CD14-positive monocyte (primary cell): Measurements from ENCODE around the gene GRK3. TPM values are rescaled to one million over a fixed set of nuclear protein-coding genes. Genes with fewer than 3 reads are reported as not detected.

ENCODE experiments used
- DNase-seq, 3 donors: peaks; one replicate each; pipeline ENCODE4 v3.0.0-alpha.2; 2011 to 2022
- H2AFZ ChIP-seq: 2 replicates; pipeline ENCODE4 v1.6.0; 2012; ENCODE audit warnings: mild to moderate bottlenecking, low read depth, low read length, inconsistent platforms; ENCODE audit not compliant: insufficient read depth, poor library complexity, severe bottlenecking
- H3K27ac ChIP-seq, 2 donors: 1 replicate in 1 of 2; 2 replicates in 1 of 2; pipeline ENCODE4 v1.5.1; 2012 to 2013; ENCODE audit warnings: low read length in 2 of 2, control low read depth in 1 of 2, inconsistent platforms in 1 of 2, low read depth in 1 of 2, mild to moderate bottlenecking in 1 of 2
- H3K27me3 ChIP-seq, 2 donors: one replicate each; pipeline versions ENCODE4 v1.6.0 to v1.6.1; 2011 to 2013; ENCODE audit warnings: low read length in 2 of 2; ENCODE audit not compliant: control insufficient read depth in 2 of 2, insufficient read depth in 2 of 2
- H3K36me3 ChIP-seq, 2 donors: replicated peaks in 1 of 2; 1 replicate in 1 of 2; 2 replicates in 1 of 2; pipeline versions ENCODE4 v1.5.1 to v1.6.1; 2012 to 2013; ENCODE audit warnings: low read length in 2 of 2, control low read depth in 1 of 2, inconsistent platforms in 1 of 2, mild to moderate bottlenecking in 1 of 2; ENCODE audit not compliant: insufficient read depth in 2 of 2, control insufficient read depth in 1 of 2
- H3K4me1 ChIP-seq, 2 donors: 1 replicate in 1 of 2; 2 replicates in 1 of 2; pipeline versions ENCODE4 v1.5.1 to v1.6.1; 2012 to 2013; ENCODE audit warnings: low read length in 2 of 2, control low read depth in 1 of 2, inconsistent platforms in 1 of 2, mild to moderate bottlenecking in 1 of 2, moderate library complexity in 1 of 2; ENCODE audit not compliant: insufficient read depth in 2 of 2, control insufficient read depth in 1 of 2
- H3K4me2 ChIP-seq: replicated peaks from 2 replicates; pipeline ENCODE3; 2012; ENCODE audit warnings: low read length, moderate library complexity, mild to moderate bottlenecking; ENCODE audit not compliant: poor library complexity, severe bottlenecking; ENCODE audit errors: extremely low read depth
- H3K4me3 ChIP-seq, 3 experiments: fragments of 200-600 bp in 1 of 3; sonication (generic) in 1 of 3; replicated peaks in 1 of 3; 1 replicate in 2 of 3; 2 replicates in 1 of 3; pipeline ENCODE4 v1.5.1; 2011 to 2013; ENCODE audit warnings: low read length in 3 of 3, mild to moderate bottlenecking in 3 of 3, control low read depth in 2 of 3, low read depth in 2 of 3, inconsistent platforms in 1 of 3, moderate library complexity in 1 of 3
- H3K79me2 ChIP-seq: 2 replicates; pipeline ENCODE4 v1.6.0; 2012; ENCODE audit warnings: mild to moderate bottlenecking, control low read depth, inconsistent platforms, low read length, moderate library complexity; ENCODE audit not compliant: insufficient read depth
- H3K9ac ChIP-seq: 2 replicates; pipeline ENCODE4 v1.6.0; 2017; ENCODE audit warnings: low read length, mild to moderate bottlenecking; ENCODE audit not compliant: insufficient read depth, poor library complexity, severe bottlenecking
- H3K9me3 ChIP-seq, 2 donors: replicated peaks in 1 of 2; 1 replicate in 1 of 2; 2 replicates in 1 of 2; pipeline versions ENCODE4 v1.5.1 to v1.6.1; 2012 to 2013; ENCODE audit warnings: low read length in 2 of 2, control low read depth in 1 of 2; ENCODE audit not compliant: control insufficient read depth in 1 of 2, insufficient read depth in 1 of 2
- H4K20me1 ChIP-seq: 2 replicates; pipeline ENCODE4 v1.6.0; 2012; ENCODE audit warnings: mild to moderate bottlenecking, low read length, control low read depth, moderate library complexity; ENCODE audit not compliant: insufficient read depth
- H3K27ac Mint-ChIP-seq, 7 donors: one replicate each; pipeline ENCODE4 v1.8.0; 2020; ENCODE audit warnings: mild to moderate bottlenecking in 7 of 7, mixed read lengths in 7 of 7, moderate library complexity in 6 of 7, inconsistent platforms in 2 of 7
- H3K27me3 Mint-ChIP-seq, 3 donors: one replicate each; pipeline ENCODE4 v1.8.0; 2021 to 2022; ENCODE audit warnings: low read depth in 3 of 3, mild to moderate bottlenecking in 3 of 3, mixed read lengths in 3 of 3, moderate library complexity in 3 of 3, inconsistent platforms in 1 of 3
- H3K36me3 Mint-ChIP-seq, 2 donors: one replicate each; pipeline ENCODE4 v1.8.0; 2020; ENCODE audit warnings: mixed read lengths in 2 of 2, inconsistent platforms in 1 of 2, mild to moderate bottlenecking in 1 of 2
- H3K4me1 Mint-ChIP-seq: one replicate; pipeline ENCODE4 v1.8.0; 2020; ENCODE audit warnings: mild to moderate bottlenecking, mixed read lengths
- H3K4me3 Mint-ChIP-seq, 2 donors: one replicate each; pipeline ENCODE4 v1.8.0; 2020; ENCODE audit warnings: mild to moderate bottlenecking in 2 of 2, mixed read lengths in 2 of 2, moderate library complexity in 1 of 2
- H3K9me3 Mint-ChIP-seq, 7 donors: one replicate each; pipeline ENCODE4 v1.8.0; 2020 to 2022; ENCODE audit warnings: mixed read lengths in 7 of 7, mild to moderate bottlenecking in 6 of 7, moderate library complexity in 6 of 7, inconsistent platforms in 2 of 7
- CTCF ChIP-seq: fragments of 200-600 bp; IDR thresholded peaks from one replicate; pipeline ENCODE4 v1.8.0; 2022; ENCODE audit warnings: antibody characterized with exemption, mild to moderate bottlenecking
- WGBS: methylation state at CpG from one replicate; pipeline ENCODE4 v1.1.5; 2013; ENCODE audit warnings: missing lambda C conversion rate; ENCODE audit not compliant: insufficient coverage; 5-methylcytosine and 5-hydroxymethylcytosine counted together
- intact Hi-C, 2 donors: fragments of 100-400 bp; cut with micrococcal nuclease; formaldehyde crosslinking; loops; one replicate each; pipeline versions ENCODE4 v1.15.0 to v1.15.1; 2023
- polyA plus RNA-seq, 3 donors: library from polyadenylated mRNA; depleted of rRNA in 1 of 3; unstranded in 2 of 3; stranded (reverse) in 1 of 3; fragments of 300-500 nt in 2 of 3; fragments of >200 nt in 1 of 3; fragmentation: Illumina TruSeq in 2 of 3; gene quantifications; 1 replicate in 2 of 3; 2 replicates in 1 of 3; pipeline ENCODE4 v1.2.3, GENCODE V29; 2012 to 2021

Gene GRK3
- polyA plus RNA-seq, 3 donors, result 8.3 to 33.3 (median 9.6) TPM

- Histone ChIP-seq H3K4me1 (no peaks in the 10 kb centered on the region), H3K9me3 (no peaks in the 10 kb centered on the region), H3K9ac (no peak overlapping the region), H3K79me2 (no peaks in the 10 kb centered on the region), H4K20me1 (peaks cover 71% of the 10 kb centered on the region), H3K27ac (no peak overlapping the region), H3K4me2 (no peak overlapping the region), H3K36me3 (peaks cover 92 to 100% of the 10 kb centered on the region in 2 donors), H3K27me3 (no peaks in the 10 kb centered on the region), H2AFZ (no peak overlapping the region), H3K4me3 (no peak overlapping the region)
- Mint-ChIP-seq H3K27me3 (no peaks in the 10 kb centered on the region), H3K9me3 (no peaks in the 10 kb centered on the region), H3K4me3 (no peak overlapping the region), H3K4me1 (no peaks in the 10 kb centered on the region), H3K36me3 (peaks cover 90 to 98% of the 10 kb centered on the region in 2 donors), H3K27ac (no peak overlapping the region)
- no peak for TF ChIP-seq CTCF
- 90% methylated on average over 2 of the region's 7 CpGs for WGBS
- intact Hi-C loops, result no loop called here
- no peak for DNase-seq
Measured at GRCh38 chr22:25714070-25714469, 149.6 kb downstream of the GRK3 start.

GRCh38 chr22:25714739-25715138 is 150.3 kb downstream of the GRK3 start:
- H3K27ac Mint-ChIP-seq, result peak overlapping the region in 2 of 7 donors; percentile 7 to 33
- Histone ChIP-seq H3K79me2 (no peaks in the 10 kb centered on the region), H3K4me2 (no peak overlapping the region), H3K4me3 (no peak overlapping the region), H3K36me3 (peaks cover 88 to 100% of the 10 kb centered on the region in 2 donors), H2AFZ (no peak overlapping the region), H3K4me1 (no peaks in the 10 kb centered on the region), H3K9me3 (no peaks in the 10 kb centered on the region), H3K27ac (no peak overlapping the region), H4K20me1 (peaks cover 74% of the 10 kb centered on the region), H3K27me3 (no peaks in the 10 kb centered on the region), H3K9ac (no peak overlapping the region)
- WGBS, result 100% methylated on average over 2 of the region's 6 CpGs
- H3K36me3 Mint-ChIP-seq, result peaks cover 90 to 97% of the 10 kb centered on the region in 2 donors
- H3K27me3 Mint-ChIP-seq, result no peaks in the 10 kb centered on the region
- no peaks in the 10 kb centered on the region for H3K9me3 Mint-ChIP-seq
- TF ChIP-seq CTCF, result no peak
- intact Hi-C loops, result no loop called here
- no peaks in the 10 kb centered on the region for H3K4me1 Mint-ChIP-seq
- H3K4me3 Mint-ChIP-seq, result no peak overlapping the region
- no peak for DNase-seq
